ENCODE data around the gene SPRY4.
"Not testable (repeated sequence)": the region's sequence is repeated elsewhere in the genome, so short reads cannot be mapped to it uniquely, and the experiment has no call there.

SPRY4 gene

GRCh38 chr5:142324871-142325724 lies at the start of gene SPRY4:
TSS of gene SPRY4 (minus strand) at chr5:142325021. CDS start at chr5:142315108, 9,913 bp downstream.
- peak; percentile 96 for DNase-seq (ENCODE audit: low spot score)

- no peak for DNase-seq (ENCODE audit: low spot score)
Observed at GRCh38 chr5:142368529-142368928, 43.7 kb upstream of the SPRY4 start.

- DNase-seq (ENCODE audit: low spot score), result no peak
Observed at GRCh38 chr5:142366007-142366406, 41.2 kb upstream of the SPRY4 start.

DNA sequence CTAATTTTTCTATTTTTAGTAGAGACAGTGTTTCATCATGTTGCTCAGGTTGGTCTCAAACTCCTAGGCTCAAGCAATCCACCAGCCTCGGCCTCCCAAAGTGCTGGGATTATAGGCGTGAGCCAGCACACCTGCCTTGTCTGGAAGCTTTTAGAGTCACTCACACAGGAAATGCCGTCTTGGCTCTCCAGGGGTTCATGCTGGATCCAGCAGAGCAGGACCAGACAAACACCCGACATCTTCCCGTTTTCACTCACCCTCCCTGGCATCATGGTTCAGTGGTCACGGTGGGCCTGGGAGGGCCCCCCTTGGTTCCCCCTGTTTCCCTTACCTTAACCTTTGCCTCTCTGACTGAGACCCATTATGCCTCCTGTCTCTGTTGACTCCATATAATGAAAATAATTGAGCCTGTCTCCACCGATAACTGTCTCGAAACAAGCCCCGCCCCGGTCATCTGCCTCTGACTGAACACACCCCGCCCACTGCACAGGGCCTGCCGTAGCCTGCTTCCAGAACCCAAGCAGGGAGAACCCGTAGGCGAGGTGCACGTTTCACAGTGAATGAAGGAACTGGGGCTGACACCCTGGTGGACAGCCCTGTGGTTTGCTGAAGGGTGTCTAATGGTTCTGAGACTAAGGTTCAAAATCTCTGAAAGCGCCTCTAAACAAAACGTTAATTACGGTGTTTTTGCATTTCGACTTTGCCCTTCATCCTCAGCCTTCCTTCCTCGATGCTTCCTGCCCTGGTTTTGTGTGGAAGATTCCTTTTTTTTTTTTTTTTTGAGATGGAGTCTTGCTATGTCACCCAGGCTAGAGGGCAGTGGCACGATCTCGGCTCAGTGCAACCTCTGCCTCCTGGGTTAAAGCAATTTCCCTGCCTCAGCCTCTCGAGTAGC lies 39.7 kb upstream of the SPRY4 start:
- DNase-seq (ENCODE audit: low spot score), result no peak

- no peak for DNase-seq (ENCODE audit: low spot score)
Observed at GRCh38 chr5:142363619-142363963, 38.8 kb upstream of the SPRY4 start.

DNA sequence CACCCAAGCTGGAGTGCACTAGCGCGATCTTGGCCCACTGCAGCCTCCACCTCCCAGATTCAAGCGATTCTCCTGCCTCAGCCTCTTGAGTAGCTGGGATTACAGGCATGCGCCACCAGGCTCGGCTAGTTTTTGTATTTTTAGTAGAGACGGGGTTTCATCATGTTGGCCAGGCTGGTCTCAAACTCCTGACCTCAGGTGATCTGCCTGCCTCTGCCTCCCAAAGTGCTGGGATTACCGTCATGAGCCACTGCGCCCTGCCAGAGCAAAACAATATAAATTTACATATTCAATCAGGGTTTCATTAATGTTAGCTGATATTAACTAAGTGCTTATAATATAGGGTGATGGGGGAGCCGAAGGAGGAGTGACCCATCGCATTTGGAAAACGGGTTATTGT lies 37.4 kb upstream of the SPRY4 start:
- DNase-seq (ENCODE audit: low spot score), result not testable (repeated sequence)

DNA sequence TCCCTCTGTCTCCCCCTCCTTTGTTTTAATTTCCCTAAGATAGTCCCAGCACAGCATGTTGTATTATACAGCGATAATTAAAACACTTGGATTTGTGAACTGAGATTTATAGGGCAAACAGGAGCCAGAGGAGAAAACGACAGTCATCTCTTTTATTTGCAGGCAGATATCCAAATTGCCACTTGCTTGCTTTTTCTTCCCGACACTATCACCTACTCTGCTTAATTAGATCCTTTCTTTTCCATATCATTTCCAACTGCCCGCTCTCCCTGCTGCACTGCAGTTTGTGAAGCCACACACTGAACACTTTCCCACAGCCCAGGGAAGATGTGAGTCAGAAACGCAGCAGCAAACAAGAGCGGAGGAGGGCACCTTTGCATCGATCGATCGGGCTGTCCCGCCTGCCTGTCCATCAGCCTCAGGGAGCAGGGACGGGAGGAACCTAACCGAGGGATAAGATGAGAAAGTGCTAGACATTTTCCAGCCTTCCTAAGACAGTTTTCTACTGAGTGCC lies 35.8 kb upstream of the SPRY4 start:
- DNase-seq (ENCODE audit: low spot score), result no peak

DNA sequence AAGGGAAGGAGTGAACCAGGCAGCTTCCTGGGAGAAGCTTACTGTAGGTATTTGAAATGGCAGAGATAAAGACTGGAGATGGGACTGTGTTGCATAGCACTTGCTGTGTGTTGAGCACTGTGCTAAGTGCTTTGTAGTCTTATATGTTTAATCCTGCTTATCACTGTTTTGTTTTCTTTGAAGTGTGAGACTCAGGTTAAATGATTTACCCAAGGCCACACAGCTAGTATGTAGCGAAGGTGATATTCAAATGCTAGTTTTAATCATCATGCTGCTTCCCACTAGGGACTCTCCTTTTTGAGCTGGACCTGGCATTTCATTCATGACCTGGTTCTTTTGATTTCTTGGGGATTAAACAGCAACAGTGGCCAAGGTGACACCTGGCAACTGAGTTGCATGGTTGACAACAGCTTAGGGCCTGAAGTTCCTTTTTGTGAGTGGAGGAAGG lies 35.3 kb upstream of the SPRY4 start:
- DNase-seq (ENCODE audit: low spot score), result no peak

DNA sequence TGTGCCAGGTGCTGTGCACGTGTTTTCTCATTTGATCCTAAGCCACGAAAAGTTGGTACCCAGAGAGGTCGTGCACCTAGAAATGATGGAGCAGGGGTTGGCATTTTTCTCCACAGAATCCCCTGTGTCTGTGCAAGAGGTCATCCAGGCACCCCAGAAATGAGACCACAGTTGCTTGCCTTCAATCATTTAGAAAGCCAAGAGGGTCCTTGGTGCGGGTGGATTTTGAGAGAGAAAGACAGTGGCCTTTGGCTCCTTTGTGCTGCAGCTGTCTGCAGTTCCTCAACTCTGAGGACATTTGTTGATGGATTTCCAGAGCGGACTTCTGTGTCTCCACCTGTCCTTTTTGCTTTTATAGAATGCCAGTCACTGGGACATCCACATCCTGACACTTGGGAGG lies 33.8 kb upstream of the SPRY4 start:
- no peak for DNase-seq (ENCODE audit: low spot score)

DNA sequence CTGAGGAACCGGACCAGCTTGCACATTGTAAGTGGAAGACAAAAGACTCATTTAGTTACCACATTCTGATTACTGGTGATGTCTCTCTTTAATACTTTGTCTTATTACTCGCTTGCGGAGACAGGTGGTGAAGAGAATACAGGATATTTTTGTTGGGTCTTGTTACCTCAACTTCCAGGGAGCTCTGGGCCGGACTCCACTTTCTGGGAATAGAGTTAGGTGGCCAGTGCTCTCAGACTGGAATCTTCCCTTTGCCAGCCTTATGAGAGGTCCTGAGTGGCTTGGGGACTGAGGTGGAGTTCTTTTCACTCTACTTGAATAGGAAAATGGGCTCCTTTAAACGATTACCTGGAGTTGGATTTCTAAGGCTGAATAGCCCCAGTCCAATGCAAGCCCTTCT lies 33.3 kb upstream of the SPRY4 start:
- no peak for DNase-seq (ENCODE audit: low spot score)

DNA sequence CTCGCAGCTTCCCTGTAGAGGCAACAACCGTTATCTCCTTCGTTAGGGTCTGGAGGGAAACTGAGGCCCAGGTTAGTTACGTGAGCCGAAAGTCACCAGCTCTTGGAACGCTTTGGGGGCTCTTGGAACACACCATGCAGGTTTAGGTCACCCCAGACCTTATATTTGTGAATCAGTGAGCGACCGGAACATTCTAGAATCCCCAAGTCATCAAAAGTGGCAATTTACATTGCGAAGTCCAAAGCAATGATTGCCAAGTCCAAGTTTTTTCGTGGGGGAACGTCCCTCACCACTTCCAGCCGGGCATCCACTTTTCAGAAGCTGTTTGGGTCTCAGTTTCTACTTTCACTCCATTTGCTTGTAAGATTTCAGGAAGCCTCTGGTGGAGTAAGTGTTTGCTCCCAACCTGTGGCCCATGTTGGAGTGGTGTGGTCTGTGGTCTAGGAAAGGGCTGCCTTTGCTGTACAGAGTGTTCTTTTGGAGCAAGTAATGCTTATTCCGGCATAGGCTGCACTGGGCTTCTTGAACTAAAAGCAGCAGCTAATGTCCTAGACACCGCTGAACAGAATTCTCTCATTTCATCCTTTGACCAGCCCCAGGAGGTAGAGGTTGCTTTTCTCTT lies 32.8 kb upstream of the SPRY4 start:
- DNase-seq (ENCODE audit: low spot score), result no peak

DNA sequence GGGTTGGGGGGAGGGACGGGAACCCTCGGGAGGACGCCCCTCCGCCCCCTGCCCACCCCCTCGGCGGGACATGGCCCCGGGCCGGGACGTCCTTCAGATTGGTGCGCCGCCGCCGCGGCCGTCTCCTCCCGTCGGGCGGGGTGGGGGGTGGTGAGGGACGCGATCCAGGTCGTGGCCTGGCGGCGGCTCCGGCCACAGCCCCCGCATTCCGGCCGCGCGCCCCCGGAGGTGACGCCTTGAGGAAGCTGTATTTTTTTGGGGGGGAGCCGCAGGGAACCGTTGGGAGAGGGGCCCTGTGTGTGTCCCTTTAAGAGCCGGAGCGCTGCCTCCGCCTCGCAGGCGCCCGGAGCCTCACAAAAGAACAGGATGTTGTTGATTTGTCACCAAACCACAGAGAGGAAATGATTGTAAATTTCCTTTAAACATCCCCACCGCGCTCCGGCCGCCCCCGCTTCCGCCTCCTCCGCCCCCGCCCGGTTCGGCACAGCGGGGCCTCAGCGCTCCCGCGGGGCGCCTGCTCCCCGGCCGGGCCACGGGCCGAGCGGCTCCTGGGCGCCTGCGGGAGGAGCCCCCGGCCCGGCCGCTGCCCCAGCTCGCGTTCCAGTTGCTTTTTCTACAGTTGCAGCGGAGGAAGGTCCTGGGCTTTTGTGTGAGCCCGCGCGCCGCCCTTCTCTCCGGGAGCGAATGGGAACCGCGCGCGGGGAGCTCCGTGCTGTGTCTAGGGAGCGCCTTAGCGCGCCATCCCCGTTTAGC lies 32.1 kb upstream of the SPRY4 start:
- DNase-seq (ENCODE audit: low spot score), result peak; percentile 93

GRCh38 chr5:142356349-142356715 lies 31.5 kb upstream of the SPRY4 start:
- no peak for DNase-seq (ENCODE audit: low spot score)

- no peak for DNase-seq (ENCODE audit: low spot score)
Observed at GRCh38 chr5:142353071-142353472, 28.3 kb upstream of the SPRY4 start.

DNA sequence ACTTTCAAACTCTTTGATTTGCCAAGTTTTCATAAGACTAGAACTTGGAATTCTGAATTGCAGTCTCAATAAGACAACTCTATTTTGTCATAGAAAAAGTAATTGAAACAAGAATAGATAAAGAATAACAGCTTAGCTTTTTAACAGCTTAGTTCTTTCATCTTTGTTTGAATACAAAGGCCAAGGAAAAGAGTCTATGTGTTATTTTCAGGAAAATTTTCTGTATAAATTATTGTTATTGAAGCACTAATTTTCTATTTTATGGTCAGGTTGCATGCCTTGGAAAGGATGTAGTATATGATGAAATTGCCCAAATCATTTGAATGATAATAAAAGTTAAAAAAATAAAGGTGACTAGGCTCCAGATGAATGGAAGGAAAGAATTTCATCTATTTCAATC lies 25.2 kb upstream of the SPRY4 start:
- no peak for DNase-seq (ENCODE audit: low spot score)

- DNase-seq (ENCODE audit: low spot score), result no peak
Observed at GRCh38 chr5:142346706-142347105, 21.9 kb upstream of the SPRY4 start.

DNA sequence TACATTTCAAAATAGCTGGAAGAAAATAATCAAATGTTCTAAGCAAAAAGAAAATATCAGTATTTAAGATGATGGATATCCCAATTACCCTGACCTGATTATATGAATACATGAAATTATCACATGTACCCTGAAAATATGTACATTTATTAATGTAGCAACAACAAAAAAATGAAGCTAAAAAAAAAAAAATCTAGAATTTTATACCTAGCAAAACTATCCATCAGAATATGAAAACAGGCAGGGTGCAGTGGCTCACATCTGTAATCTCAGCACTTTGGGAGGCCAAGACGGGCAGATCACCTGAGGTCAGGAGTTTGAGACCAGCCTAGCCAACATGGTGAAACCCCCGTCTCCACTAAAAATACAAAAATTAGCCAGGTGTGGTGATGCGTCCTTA lies 20.1 kb upstream of the SPRY4 start:
- not testable (repeated sequence) for DNase-seq (ENCODE audit: low spot score)

DNA sequence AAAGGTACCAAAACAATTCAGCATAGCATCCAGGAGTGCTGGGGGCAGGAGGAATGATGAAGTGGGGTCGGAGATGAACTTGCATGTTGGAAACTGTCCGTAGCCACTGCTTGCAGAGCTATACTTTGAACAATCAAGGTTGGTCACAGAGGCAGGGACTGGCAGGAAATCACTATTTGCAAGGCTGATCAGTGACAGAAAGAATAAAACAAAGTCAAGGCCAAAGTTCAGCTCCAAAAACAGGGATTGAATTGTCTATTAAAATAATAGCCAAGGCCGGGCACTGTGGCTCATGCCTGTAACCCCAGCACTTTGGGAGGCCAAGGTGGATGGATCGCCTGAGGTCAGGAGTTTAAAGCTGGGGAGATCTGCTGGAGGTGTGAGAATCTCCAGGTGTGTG lies 18.7 kb upstream of the SPRY4 start:
- DNase-seq (ENCODE audit: low spot score), result no peak

DNA sequence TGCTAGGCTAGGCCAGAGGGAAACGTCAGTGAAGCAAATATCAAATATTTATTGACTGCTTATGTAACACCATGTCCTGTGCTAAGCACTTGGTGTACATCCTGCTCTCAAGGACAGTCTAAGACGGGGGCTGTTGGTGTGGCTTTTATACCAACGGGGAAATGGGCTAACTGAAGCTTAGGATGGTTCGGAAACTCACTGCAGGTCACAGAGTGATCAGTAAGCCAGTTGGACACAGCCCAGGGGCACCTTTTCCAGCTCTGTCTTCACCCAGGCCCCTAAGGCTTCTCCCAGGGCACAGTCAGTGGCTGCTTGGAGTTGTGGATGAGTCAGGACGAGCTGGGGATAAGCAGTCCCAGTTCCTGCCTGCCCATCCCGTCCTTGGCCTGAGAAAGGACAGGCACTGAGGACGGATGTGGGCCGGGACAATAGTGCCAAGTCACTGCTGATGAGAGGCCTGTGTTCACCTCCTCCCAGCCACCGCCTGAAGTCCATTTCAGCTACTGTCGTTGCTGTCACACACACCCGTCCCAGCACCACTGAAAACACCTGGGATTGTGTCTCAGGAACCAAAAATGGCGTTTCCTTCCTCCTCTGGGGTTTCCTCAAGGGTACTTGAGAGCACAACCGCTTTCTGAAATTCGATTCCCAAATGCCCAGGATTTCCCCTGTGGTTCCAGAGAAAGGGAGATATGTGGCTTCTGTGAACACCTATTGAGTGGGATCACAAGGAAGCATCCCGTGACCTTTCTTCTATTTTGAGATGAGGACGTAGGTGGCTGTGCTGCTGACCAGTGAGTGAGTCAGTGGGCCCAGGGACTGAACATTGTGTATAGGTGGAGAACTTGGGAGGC lies 17.5 kb upstream of the SPRY4 start:
- no peak for DNase-seq (ENCODE audit: low spot score)

- no peak for DNase-seq (ENCODE audit: low spot score)
Observed at GRCh38 chr5:142339781-142340180, 15.0 kb upstream of the SPRY4 start.

- DNase-seq (ENCODE audit: low spot score), result no peak
Observed at GRCh38 chr5:142334538-142334937, 9.7 kb upstream of the SPRY4 start.

All from activated CD4-positive, alpha-beta T cell treated with anti-CD3 and anti-CD28 coated beads, Interleukin-2, Interleukin-4, amounts not matched to agents 100 ng/mL and 50 ng/mL, durations not matched to agents 16 hours and 8 hours (primary cell).